GM18526 (cell line): ENCODE results near the gene GALNTL6.

Source experiments
- POLR2A ChIP-seq: IDR thresholded peaks from 3 replicates; pipeline ENCODE4 v1.6.1; 2011; ENCODE audit not compliant: insufficient read length; ENCODE audit errors: extremely low read depth

Gene GALNTL6

GRCh38 chr4:172975651-172976229, 1162.5 kb downstream of the GALNTL6 start:
- TF ChIP-seq POLR2A = no peak

- no peak for TF ChIP-seq POLR2A
Measured at GRCh38 chr4:172978848-172979247, 1165.6 kb downstream of the GALNTL6 start.

GRCh38 chr4:172979332-172979731, 1166.1 kb downstream of the GALNTL6 start:
- TF ChIP-seq POLR2A = no peak

- TF ChIP-seq POLR2A = no peak
Measured at GRCh38 chr4:172980219-172980618, 1167.0 kb downstream of the GALNTL6 start.

- TF ChIP-seq POLR2A = no peak
Measured at GRCh38 chr4:172982151-172982590, 1169.0 kb downstream of the GALNTL6 start.

GRCh38 chr4:172983014-172983413, 1169.8 kb downstream of the GALNTL6 start:
- no peak for TF ChIP-seq POLR2A

GRCh38 chr4:172983631-172984030, 1170.4 kb downstream of the GALNTL6 start:
- TF ChIP-seq POLR2A = no peak

GRCh38 chr4:172985552-172985951, 1172.3 kb downstream of the GALNTL6 start:
- no peak for TF ChIP-seq POLR2A

- no peak for TF ChIP-seq POLR2A
Measured at GRCh38 chr4:172986114-172986513, 1172.9 kb downstream of the GALNTL6 start.

- no peak for TF ChIP-seq POLR2A
Measured at GRCh38 chr4:172989984-172990820, 1177.0 kb downstream of the GALNTL6 start.

- no peak for TF ChIP-seq POLR2A
Measured at GRCh38 chr4:172992648-172993378, 1179.6 kb downstream of the GALNTL6 start.

GRCh38 chr4:172995161-172995560, 1182.0 kb downstream of the GALNTL6 start:
- TF ChIP-seq POLR2A = no peak

GRCh38 chr4:172995704-172996103, 1182.5 kb downstream of the GALNTL6 start:
- no peak for TF ChIP-seq POLR2A

GRCh38 chr4:172996571-172997216, 1183.5 kb downstream of the GALNTL6 start:
- TF ChIP-seq POLR2A = no peak

GRCh38 chr4:172997217-172997609, 1184.0 kb downstream of the GALNTL6 start:
- TF ChIP-seq POLR2A = no peak
